Measurements from ENCODE around the gene TSPAN9.

GRCh38 chr12:3061501-3062215 is 15.5 kb upstream of the TSPAN9 start:
- no peak for TF ChIP-seq CTCF (IDR thresholded peaks at IDR 0.05)
- TF ChIP-seq POLR2A (IDR thresholded peaks at IDR 0.05) = no peak

Measured in tibial nerve (tissue), 3 donors.